OCI-LY3 (cell line): ENCODE measurements around the gene SANBR.

Experiments used
- EZH2phosphoT487 ChIP-seq: fragments of 200-600 bp; shearing (Covaris generic); IDR thresholded peaks from 2 replicates; pipeline ENCODE4 v1.6.1; 2018; ENCODE audit warnings: antibody characterized with exemption, mixed run types, low read depth
- TF ChIP-seq, protein P1 (sequence below): fragments of 200-600, 300-600 bp; sonication (generic); IDR thresholded peaks from 2 replicates; pipeline ENCODE4 v1.5.1; 2014; ENCODE audit warnings: antibody characterized with exemption, low read length, low read depth

DNA sequence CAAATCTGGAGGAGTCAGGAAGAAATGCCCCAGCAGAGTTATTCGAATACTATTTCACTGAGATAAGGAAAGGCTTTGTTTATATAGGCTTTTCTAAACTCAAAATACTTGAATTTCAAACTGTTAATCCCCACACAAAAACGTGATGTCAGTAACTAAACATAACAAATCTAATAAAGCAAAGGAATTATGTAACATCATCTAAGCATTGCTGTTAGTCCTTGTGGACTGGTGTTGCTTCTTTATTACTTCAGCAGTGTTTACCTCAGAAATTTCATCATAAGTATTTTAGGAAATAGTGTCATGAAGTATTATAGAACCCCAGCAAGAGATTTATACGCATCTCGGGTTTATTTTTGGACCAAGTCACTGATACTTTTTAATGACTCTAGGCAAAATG, 19.7 kb upstream of the SANBR start:
- TF ChIP-seq, protein P1, sequence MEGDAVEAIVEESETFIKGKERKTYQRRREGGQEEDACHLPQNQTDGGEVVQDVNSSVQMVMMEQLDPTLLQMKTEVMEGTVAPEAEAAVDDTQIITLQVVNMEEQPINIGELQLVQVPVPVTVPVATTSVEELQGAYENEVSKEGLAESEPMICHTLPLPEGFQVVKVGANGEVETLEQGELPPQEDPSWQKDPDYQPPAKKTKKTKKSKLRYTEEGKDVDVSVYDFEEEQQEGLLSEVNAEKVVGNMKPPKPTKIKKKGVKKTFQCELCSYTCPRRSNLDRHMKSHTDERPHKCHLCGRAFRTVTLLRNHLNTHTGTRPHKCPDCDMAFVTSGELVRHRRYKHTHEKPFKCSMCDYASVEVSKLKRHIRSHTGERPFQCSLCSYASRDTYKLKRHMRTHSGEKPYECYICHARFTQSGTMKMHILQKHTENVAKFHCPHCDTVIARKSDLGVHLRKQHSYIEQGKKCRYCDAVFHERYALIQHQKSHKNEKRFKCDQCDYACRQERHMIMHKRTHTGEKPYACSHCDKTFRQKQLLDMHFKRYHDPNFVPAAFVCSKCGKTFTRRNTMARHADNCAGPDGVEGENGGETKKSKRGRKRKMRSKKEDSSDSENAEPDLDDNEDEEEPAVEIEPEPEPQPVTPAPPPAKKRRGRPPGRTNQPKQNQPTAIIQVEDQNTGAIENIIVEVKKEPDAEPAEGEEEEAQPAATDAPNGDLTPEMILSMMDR: no peak
- TF ChIP-seq EZH2phosphoT487: no peak
